8988T (cell line): ENCODE results near the gene ZNF17.
"Not testable (repeated sequence)": the region's sequence is repeated elsewhere in the genome, so short reads cannot be mapped to it uniquely, and the experiment has no call there.

Experiments
- DNase-seq: peaks from one replicate; pipeline ENCODE4 v3.0.0; 2011

The ZNF17 gene

GRCh38 chr19:57410877-57411671 is at the start of gene ZNF17:
Gene ZNF17, plus strand, starts transcription at chr19:57411161. Its CDS starts 2,455 bp downstream, at chr19:57413616.
- DNase-seq: peak; percentile 60

- DNase-seq: no peak
Observed at GRCh38 chr19:57362419-57362818, 48.5 kb upstream of the ZNF17 start.

GRCh38 chr19:57362997-57363687 is 47.8 kb upstream of the ZNF17 start, which contains the start of the genes TRAPPC2B and ZNF547:
Gene TRAPPC2B, plus strand, starts transcription at chr19:57363551. Its CDS starts 1,283 bp downstream, at chr19:57364834.
Gene ZNF547, plus strand, starts transcription at chr19:57363551. Its CDS starts 5,005 bp downstream, at chr19:57368556.
- peak; percentile 67 for DNase-seq

- no peak for DNase-seq
Observed at GRCh38 chr19:57363688-57364181, 47.2 kb upstream of the ZNF17 start.

GRCh38 chr19:57366776-57367175 is 44.2 kb upstream of the ZNF17 start:
- DNase-seq: no peak

- DNase-seq: no peak
Observed at GRCh38 chr19:57374179-57374578, 36.8 kb upstream of the ZNF17 start.

- DNase-seq: not testable (repeated sequence)
Observed at GRCh38 chr19:57374647-57375046, 36.3 kb upstream of the ZNF17 start.

GRCh38 chr19:57376151-57376550 is 34.8 kb upstream of the ZNF17 start:
- DNase-seq: no peak

- no peak for DNase-seq
Observed at GRCh38 chr19:57377498-57378146, 33.3 kb upstream of the ZNF17 start.

- DNase-seq: no peak
Observed at GRCh38 chr19:57380923-57381322, 30.0 kb upstream of the ZNF17 start.

- DNase-seq: no peak
Observed at GRCh38 chr19:57382806-57383488, 28.0 kb upstream of the ZNF17 start.

GRCh38 chr19:57389194-57389729 is 21.7 kb upstream of the ZNF17 start:
- DNase-seq: no peak

GRCh38 chr19:57389730-57390598 is 21.0 kb upstream of the ZNF17 start, which contains the start of gene ZNF548:
Gene ZNF548, plus strand, starts transcription at chr19:57389854. Its CDS starts 246 bp downstream, at chr19:57390100.
- peak; percentile 47 for DNase-seq

- DNase-seq: no peak
Observed at GRCh38 chr19:57395710-57396109, 15.3 kb upstream of the ZNF17 start.

GRCh38 chr19:57398868-57399267 is 12.1 kb upstream of the ZNF17 start:
- DNase-seq: no peak

- no peak for DNase-seq
Observed at GRCh38 chr19:57403737-57404563, 7.0 kb upstream of the ZNF17 start.

GRCh38 chr19:57406516-57407123 is 4.3 kb upstream of the ZNF17 start:
- DNase-seq: peak; percentile 71

GRCh38 chr19:57419439-57419838 is 8.5 kb downstream of the ZNF17 start:
- DNase-seq: no peak

GRCh38 chr19:57421037-57421436 is 10.1 kb downstream of the ZNF17 start:
- no peak for DNase-seq
